Adrenal gland (tissue), 12 donors: ENCODE measurements around the gene BZW2. TPM values are rescaled to one million over a fixed set of nuclear protein-coding genes. Genes with fewer than 3 reads are reported as not detected.

Source experiments
- DNase-seq, 7 donors: peaks; one replicate each; pipeline ENCODE4 v3.0.0-alpha.2; 2019 to 2020
- H3K27ac ChIP-seq, 5 donors: fragments of 200-600 bp; sonication (generic) in 4 of 5; 1 replicate in 3 of 5; 2 replicates in 2 of 5; pipeline versions ENCODE4 v1.5.1 to v1.8.0; 2016 to 2020; ENCODE audit warnings: mild to moderate bottlenecking in 1 of 5
- H3K27me3 ChIP-seq: fragments of 200-600 bp; 2 replicates; pipeline ENCODE4 v1.8.0; 2021
- H3K36me3 ChIP-seq, 2 donors: fragments of 200-600 bp; replicated peaks in 1 of 2; 1 replicate in 1 of 2; 2 replicates in 1 of 2; pipeline versions ENCODE4 v1.5.1 to v1.8.0; 2018 to 2022
- H3K4me1 ChIP-seq, 2 donors: fragments of 200-600 bp; replicated peaks in 1 of 2; 1 replicate in 1 of 2; 2 replicates in 1 of 2; pipeline versions ENCODE4 v1.5.1 to v1.8.0; 2018 to 2021
- H3K4me3 ChIP-seq, 4 donors: fragments of 200-600 bp; sonication (generic) in 3 of 4; one replicate each; pipeline ENCODE4 v1.5.1; 2016 to 2018
- H3K9me3 ChIP-seq, 3 donors: fragments of 200-600 bp; sonication (generic) in 1 of 3; replicated peaks in 1 of 3; 1 replicate in 2 of 3; 2 replicates in 1 of 3; pipeline versions ENCODE4 v1.5.1 to v1.8.0; 2016 to 2021
- CTCF ChIP-seq, 6 experiments: fragments of 450-650 bp in 4 of 6; fragments of 200-600 bp in 2 of 6; sonication (generic) in 1 of 6; IDR thresholded peaks; 1 replicate in 5 of 6; 2 replicates in 1 of 6; pipeline versions ENCODE4 v1.5.1 to v1.8.0; 2016 to 2021; ENCODE audit warnings: antibody characterized with exemption in 6 of 6, mild to moderate bottlenecking in 2 of 6, moderate library complexity in 1 of 6
- POLR2A ChIP-seq, 2 donors: fragments of 450-650 bp; IDR thresholded peaks; one replicate each; pipeline ENCODE4 v1.6.1; 2017; ENCODE audit warnings: antibody characterized with exemption in 2 of 2, mild to moderate bottlenecking in 2 of 2, moderate library complexity in 1 of 2
- WGBS, 4 donors: extraction: QIAGEN DNeasy Blood & Tissue Kit in 2 of 4; methylation state at CpG; one replicate each; pipeline versions ENCODE4 v1.1.5 to v1.1.7; 2013 to 2017; 5-methylcytosine and 5-hydroxymethylcytosine counted together
- intact Hi-C, 2 donors: fragments of 100-400 bp; cut with DNase I; formaldehyde crosslinking; loops; one replicate each; pipeline versions ENCODE4 v1.14.1 to v1.15.0; 2022 to 2023
- polyA plus RNA-seq, 3 donors: library from polyadenylated mRNA; stranded (reverse); fragments of 200-250 nt in 2 of 3; fragments of 350-450 nt in 1 of 3; fragmentation: Illumina TruSeq in 1 of 3; extraction: RNeasy Lipid Tissue Mini Kit (QIAGEN cat#74804) in 1 of 3; gene quantifications; one replicate each; pipeline ENCODE4 v1.2.3, GENCODE V29; 2013 to 2014
- total RNA-seq, 9 donors: library from RNA; depleted of rRNA in 4 of 9; stranded (reverse); fragments of >200 nt in 4 of 9; fragments of 120-200 nt in 1 of 9; fragmentation: NEBNext Ultra II Directional in 1 of 9; extraction: Animal tissue kit (Norgen Biotek cat#: 25700) in 1 of 9; gene quantifications; one replicate each; pipeline versions ENCODE4 v1.1.0 to v1.2.4, GENCODE V29; 2013 to 2023
- donor health status: healthy with polysubstance abuse.
- donor health status: Bipolar disorder and iron deficiency.
- donor health status: DM: yes; HTN: yes; CAD: no.
- donor health status: DM: no; HTN: no; CAD: no.
- donor health status: DM: no; HTN: no; CAD: no.
- donor health status: DM: yes; HTN: yes; CAD: no.

The BZW2 gene
- total and polyA plus RNA-seq, 12 donors, result 11.1 to 46.5 (median 34.2) TPM

GRCh38 chr7:16644636-16645592, 1.1 kb upstream of the BZW2 start:
- Histone ChIP-seq H3K4me3 (peak overlapping the region; percentile 1 to 76 (median 58)), H3K9me3 (no peaks in the 10 kb centered on the region), H3K36me3 (no peaks in the 10 kb centered on the region), H3K27ac (peak overlapping the region; percentile 79 to 96 (median 93)), H3K27me3 (no peaks in the 10 kb centered on the region), H3K4me1 (peaks cover 0 to 38% of the 10 kb centered on the region in 2 donors)
- intact Hi-C loops, result no loop called here
- TF ChIP-seq POLR2A (IDR thresholded peaks at IDR 0.05) (peak in 1 of 2 donors; percentile 39), CTCF (IDR thresholded peaks at IDR 0.05) (no peak)
- 0 to 1% (median 0%) methylated on average over 37 to 57 of the region's 57 CpGs for WGBS, 4 donors
- peak; percentile 54 to 71 (median 64) for DNase-seq

GRCh38 chr7:16646472-16647072, 591 bp downstream of the BZW2 start:
- Histone ChIP-seq H3K36me3 (no peaks in the 10 kb centered on the region), H3K27ac (peak overlapping the region in 4 of 5 donors; percentile 85 to 96 (median 94)), H3K9me3 (no peaks in the 10 kb centered on the region), H3K4me3 (peak overlapping the region in 2 of 4 donors; percentile 76 to 85), H3K27me3 (no peaks in the 10 kb centered on the region), H3K4me1 (peaks cover under 1 to 38% of the 10 kb centered on the region in 2 donors)
- WGBS, 4 donors, result 0 to 4% (median 1%) methylated on average over 7 to 29 of the region's 29 CpGs
- intact Hi-C loops, result no loop called here
- DNase-seq, result peak in 1 of 7 donors; percentile 32
- no peak for TF ChIP-seq CTCF (IDR thresholded peaks at IDR 0.05)
- TF ChIP-seq POLR2A (IDR thresholded peaks at IDR 0.05), result no peak

GRCh38 chr7:16647435-16647960, 1.5 kb downstream of the BZW2 start:
- peak overlapping the region in 1 of 4 donors; percentile 76 for H3K4me3 ChIP-seq
- H3K36me3 ChIP-seq, result no peaks in the 10 kb centered on the region
- H3K27ac ChIP-seq, result no peak overlapping the region
- no peaks in the 10 kb centered on the region for H3K9me3 ChIP-seq
- WGBS, 4 donors, result 44 to 53% (median 45%) methylated on average over 2 of the region's 2 CpGs
- no peaks in the 10 kb centered on the region for H3K27me3 ChIP-seq
- intact Hi-C loops, result no loop called here
- H3K4me1 ChIP-seq, result peaks cover 10 to 48% of the 10 kb centered on the region in 2 donors
- TF ChIP-seq CTCF (IDR thresholded peaks at IDR 0.05) (no peak), POLR2A (IDR thresholded peaks at IDR 0.05) (no peak)
- no peak for DNase-seq

- H3K27ac ChIP-seq, result no peak overlapping the region
- no peaks in the 10 kb centered on the region for H3K36me3 ChIP-seq
- DNase-seq, result no peak
- 66 to 77% (median 73%) methylated on average over 1 of the region's 1 CpG for WGBS, 4 donors
- H3K4me3 ChIP-seq, result no peak overlapping the region
- H3K4me1 ChIP-seq, result peaks cover 10 to 45% of the 10 kb centered on the region in 2 donors
- intact Hi-C loops, result no loop called here
- H3K27me3 ChIP-seq, result no peaks in the 10 kb centered on the region
- no peaks in the 10 kb centered on the region for H3K9me3 ChIP-seq
- TF ChIP-seq CTCF (IDR thresholded peaks at IDR 0.05) (no peak), POLR2A (IDR thresholded peaks at IDR 0.05) (no peak)
These were observed 2.6 kb downstream of the BZW2 start for GRCh38 chr7:16648551-16648950.
